ENCODE results near the gene SEC24A.

- TF ChIP-seq, protein P1, sequence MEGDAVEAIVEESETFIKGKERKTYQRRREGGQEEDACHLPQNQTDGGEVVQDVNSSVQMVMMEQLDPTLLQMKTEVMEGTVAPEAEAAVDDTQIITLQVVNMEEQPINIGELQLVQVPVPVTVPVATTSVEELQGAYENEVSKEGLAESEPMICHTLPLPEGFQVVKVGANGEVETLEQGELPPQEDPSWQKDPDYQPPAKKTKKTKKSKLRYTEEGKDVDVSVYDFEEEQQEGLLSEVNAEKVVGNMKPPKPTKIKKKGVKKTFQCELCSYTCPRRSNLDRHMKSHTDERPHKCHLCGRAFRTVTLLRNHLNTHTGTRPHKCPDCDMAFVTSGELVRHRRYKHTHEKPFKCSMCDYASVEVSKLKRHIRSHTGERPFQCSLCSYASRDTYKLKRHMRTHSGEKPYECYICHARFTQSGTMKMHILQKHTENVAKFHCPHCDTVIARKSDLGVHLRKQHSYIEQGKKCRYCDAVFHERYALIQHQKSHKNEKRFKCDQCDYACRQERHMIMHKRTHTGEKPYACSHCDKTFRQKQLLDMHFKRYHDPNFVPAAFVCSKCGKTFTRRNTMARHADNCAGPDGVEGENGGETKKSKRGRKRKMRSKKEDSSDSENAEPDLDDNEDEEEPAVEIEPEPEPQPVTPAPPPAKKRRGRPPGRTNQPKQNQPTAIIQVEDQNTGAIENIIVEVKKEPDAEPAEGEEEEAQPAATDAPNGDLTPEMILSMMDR (IDR thresholded peaks at IDR 0.05), result no peak
- no peak for TF ChIP-seq ZFX (IDR thresholded peaks at IDR 0.05; ENCODE audit: borderline replicate concordance)
Observed at GRCh38 chr5:134606726-134607125, 41.9 kb upstream of the SEC24A start.

All from 22Rv1 (cell line).